IMR-90 (cell line): ENCODE results near the gene PPIL4. TPM values are rescaled to one million over a fixed set of nuclear protein-coding genes. Genes with fewer than 3 reads are reported as not detected.

ENCODE experiments used
- ATAC-seq: fragments of 200-7000 bp; cut with Tn5 transposase; 2 replicates; pipeline ENCODE4 v1.9.1; 2020; ENCODE audit warnings: low read depth, mild to moderate bottlenecking, moderate library complexity
- BruUV-seq: library from RNA; stranded (reverse); fragments of 400-500 nt; replicated peaks from 2 replicates; lab custom pipeline; 2021; lab: Mats Ljungman, UMichigan
- CTCF ChIA-PET: fragments of 300-600 bp; formaldehyde crosslinking; extraction: SDS; loops from one replicate; lab custom pipeline; 2021; ENCODE audit warnings: antibody characterized with exemption; lab: Yijun Ruan, JAX
- POLR2A ChIA-PET: fragments of 300-600 bp; sonication (Branson Sonifier 250); formaldehyde crosslinking; loops from one replicate; lab custom pipeline; 2022; ENCODE audit warnings: antibody characterized with exemption; ENCODE audit not compliant: unreplicated experiment; lab: Charles Lee
- DNase-seq: peaks from one replicate; pipeline ENCODE4 v3.0.0; 2013
- H2AFZ ChIP-seq: replicated peaks from 2 replicates; pipeline ENCODE3; 2013; ENCODE audit warnings: low read length, mild to moderate bottlenecking; ENCODE audit not compliant: poor library complexity
- H2AK5ac ChIP-seq: 2 replicates; pipeline ENCODE4 v1.6.1; 2013; ENCODE audit warnings: low read depth, low read length, inconsistent platforms
- H2AK9ac ChIP-seq: replicated peaks from 2 replicates; pipeline ENCODE3; 2013; ENCODE audit warnings: mild to moderate bottlenecking, low read depth, low read length, moderate library complexity; ENCODE audit not compliant: poor library complexity
- H2BK120ac ChIP-seq: 2 replicates; pipeline ENCODE4 v1.6.1; 2013; ENCODE audit warnings: low read depth, low read length, inconsistent platforms
- H2BK15ac ChIP-seq: 3 replicates; pipeline ENCODE4 v1.6.1; 2013; ENCODE audit warnings: low read depth, low read length, inconsistent platforms
- H2BK20ac ChIP-seq: 2 replicates; pipeline ENCODE4 v1.6.1; 2013; ENCODE audit warnings: low read depth, mild to moderate bottlenecking, inconsistent platforms, low read length, moderate library complexity
- H2BK5ac ChIP-seq: 2 replicates; pipeline ENCODE4 v1.6.1; 2013; ENCODE audit warnings: mild to moderate bottlenecking, low read depth, low read length, inconsistent platforms; ENCODE audit not compliant: poor library complexity, severe bottlenecking
- H3K14ac ChIP-seq: replicated peaks from 2 replicates; pipeline ENCODE4 v1.6.1; 2013; ENCODE audit warnings: low read depth, low read length, inconsistent platforms
- H3K18ac ChIP-seq: 2 replicates; pipeline ENCODE4 v1.6.1; 2013; ENCODE audit warnings: low read depth, low read length, control low read depth
- H3K23ac ChIP-seq: 2 replicates; pipeline ENCODE4 v1.6.1; 2013; ENCODE audit warnings: low read depth, low read length, inconsistent platforms
- H3K27ac ChIP-seq: 2 replicates; pipeline ENCODE4 v1.5.1; 2013; ENCODE audit warnings: mild to moderate bottlenecking, control low read depth, low read length; ENCODE audit not compliant: insufficient read depth
- H3K27me3 ChIP-seq: 2 replicates; pipeline ENCODE4 v1.6.1; 2013; ENCODE audit warnings: low read length; ENCODE audit not compliant: control insufficient read depth, insufficient read depth
- H3K36me3 ChIP-seq: 2 replicates; pipeline ENCODE4 v1.6.1; 2013; ENCODE audit warnings: low read length, mixed read lengths; ENCODE audit not compliant: control insufficient read depth, insufficient read depth
- H3K4ac ChIP-seq: 2 replicates; pipeline ENCODE4 v1.6.1; 2013; ENCODE audit warnings: low read depth, low read length, inconsistent platforms
- H3K4me1 ChIP-seq: 2 replicates; pipeline ENCODE4 v1.6.1; 2013; ENCODE audit warnings: low read length, mixed read lengths; ENCODE audit not compliant: control insufficient read depth, insufficient read depth
- H3K4me2 ChIP-seq: 2 replicates; pipeline ENCODE4 v1.6.1; 2013; ENCODE audit warnings: low read depth, mild to moderate bottlenecking, control low read depth, low read length, moderate library complexity
- H3K4me3 ChIP-seq: 2 replicates; pipeline ENCODE4 v1.5.1; 2013; ENCODE audit warnings: low read depth, mild to moderate bottlenecking, control low read depth, low read length, moderate library complexity; ENCODE audit not compliant: insufficient read depth
- H3K56ac ChIP-seq: 2 replicates; pipeline ENCODE4 v1.6.1; 2013; ENCODE audit warnings: low read length, inconsistent platforms; ENCODE audit not compliant: insufficient read depth; ENCODE audit errors: extremely low read depth
- H3K79me1 ChIP-seq, 2 experiments: 2 replicates each; pipeline ENCODE4 v1.6.1; 2013; ENCODE audit warnings: low read length in 2 of 2, inconsistent platforms in 1 of 2, low read depth in 1 of 2
- H3K9ac ChIP-seq: 2 replicates; pipeline ENCODE4 v1.6.1; 2013; ENCODE audit warnings: low read depth, low read length, control low read depth
- H3K9me1 ChIP-seq: 2 replicates; pipeline ENCODE4 v1.6.1; 2013; ENCODE audit warnings: low read length, inconsistent platforms; ENCODE audit not compliant: insufficient read depth
- H3K9me3 ChIP-seq: 2 replicates; pipeline ENCODE4 v1.6.1; 2013; ENCODE audit warnings: low read length; ENCODE audit not compliant: control insufficient read depth, insufficient read depth
- H4K20me1 ChIP-seq: 2 replicates; pipeline ENCODE4 v1.6.1; 2013; ENCODE audit warnings: low read length, inconsistent platforms; ENCODE audit not compliant: insufficient read depth
- H4K5ac ChIP-seq: 2 replicates; pipeline ENCODE4 v1.6.1; 2013; ENCODE audit warnings: mild to moderate bottlenecking, low read depth, low read length, control low read depth
- H4K8ac ChIP-seq, 2 experiments: 2 replicates each; pipeline ENCODE4 v1.6.1; 2013; ENCODE audit warnings: low read depth in 2 of 2, low read length in 2 of 2, control low read depth in 1 of 2, inconsistent platforms in 1 of 2
- H4K91ac ChIP-seq: 2 replicates; pipeline ENCODE4 v1.6.1; 2013; ENCODE audit warnings: low read depth, low read length, inconsistent platforms; ENCODE audit not compliant: insufficient read depth
- BHLHE40 ChIP-seq: fragments of 150-350 bp; IDR thresholded peaks from 2 replicates; pipeline ENCODE4 v1.6.1; 2016; ENCODE audit warnings: mild to moderate bottlenecking, low read depth, low read length
- CEBPB ChIP-seq: IDR thresholded peaks from 2 replicates; pipeline ENCODE4 v1.6.1; 2012; ENCODE audit warnings: low read depth, low read length, improper control_type of control experiment
- CHD1 ChIP-seq: IDR thresholded peaks from 2 replicates; pipeline ENCODE4 v1.6.1; 2012; ENCODE audit warnings: low read depth, low read length, improper control_type of control experiment
- FOS ChIP-seq: fragments of 150-350 bp; IDR thresholded peaks from 2 replicates; pipeline ENCODE4 v1.6.1; 2016; ENCODE audit warnings: low read depth, low read length
- MAFK ChIP-seq: IDR thresholded peaks from 2 replicates; pipeline ENCODE4 v1.6.1; 2012; ENCODE audit warnings: low read depth, low read length, improper control_type of control experiment
- MAZ ChIP-seq: IDR thresholded peaks from 2 replicates; pipeline ENCODE4 v1.6.1; 2012; ENCODE audit warnings: low read depth, mild to moderate bottlenecking, low read length, improper control_type of control experiment, moderate library complexity, borderline replicate concordance
- MXI1 ChIP-seq: IDR thresholded peaks from 2 replicates; pipeline ENCODE4 v1.6.1; 2012; ENCODE audit warnings: low read depth, mild to moderate bottlenecking, low read length, moderate library complexity, borderline replicate concordance
- NFE2L2 ChIP-seq: fragments of 150-350 bp; IDR thresholded peaks from 2 replicates; pipeline ENCODE4 v1.6.1; 2016; ENCODE audit warnings: low read depth, mild to moderate bottlenecking, low read length
- POLR2A ChIP-seq: IDR thresholded peaks from 2 replicates; pipeline ENCODE4 v1.6.1; 2012; ENCODE audit warnings: mild to moderate bottlenecking, low read depth, low read length
- RAD21 ChIP-seq: IDR thresholded peaks from 2 replicates; pipeline ENCODE4 v1.6.1; 2012; ENCODE audit warnings: low read length, improper control_type of control experiment
- RCOR1 ChIP-seq: IDR thresholded peaks from 2 replicates; pipeline ENCODE4 v1.6.1; 2012; ENCODE audit warnings: mild to moderate bottlenecking, low read length, improper control_type of control experiment; ENCODE audit not compliant: insufficient replicate concordance
- RFX5 ChIP-seq: IDR thresholded peaks from 2 replicates; pipeline ENCODE4 v1.8.0; 2012; ENCODE audit warnings: low read depth, mild to moderate bottlenecking, low read length, moderate library complexity
- SMC3 ChIP-seq: fragments of 150-350 bp; IDR thresholded peaks from 2 replicates; pipeline ENCODE4 v1.6.1; 2016; ENCODE audit warnings: low read depth, mild to moderate bottlenecking, antibody characterized with exemption, low read length, moderate library complexity
- WGBS, 2 experiments: methylation state at CpG; one replicate each; pipeline versions ENCODE4 v1.1.5 to v1.1.7; 2013; ENCODE audit warnings: missing lambda C conversion rate in 2 of 2; ENCODE audit not compliant: insufficient read length in 1 of 2; ENCODE audit errors: extremely low coverage in 2 of 2; 5-methylcytosine and 5-hydroxymethylcytosine counted together
- dilution Hi-C: fragments of 300-500 bp; cut with HindIII; formaldehyde crosslinking; loops from one replicate; pipeline ENCODE4 v1.14.3; 2018; ENCODE audit warnings: low sequenced_read_pairs; ENCODE audit not compliant: unreplicated experiment
- in situ Hi-C: fragments of 300-500 bp; cut with MboI; formaldehyde crosslinking; loops from 3 replicates; pipeline ENCODE4 v1.14.3; 2019; ENCODE audit warnings: low sequenced_read_pairs, inconsistent platforms, mixed read lengths
- intact Hi-C: fragments of 100-400 bp; cut with micrococcal nuclease; formaldehyde crosslinking; loops from 2 replicates; pipeline ENCODE4 v1.10.0; 2022
- polyA plus RNA-seq, 3 experiments: library from polyadenylated mRNA; depleted of rRNA; stranded (reverse); fragments of >200 nt; gene quantifications; 2 replicates each; pipeline ENCODE4 v1.2.3, GENCODE V29; 2012; ENCODE audit warnings: low replicate concordance in 1 of 3
- total RNA-seq: library from RNA; depleted of rRNA; stranded (reverse); fragments of >200 nt; gene quantifications from 2 replicates; pipeline ENCODE4 v1.2.3, GENCODE V29; 2012
- TF ChIP-seq, protein P1 (sequence below): fragments of 150-350 bp; IDR thresholded peaks from 2 replicates; pipeline ENCODE4 v1.6.1; 2016; ENCODE audit warnings: low read depth, mild to moderate bottlenecking, low read length, moderate library complexity, borderline replicate concordance
- TF ChIP-seq, protein P2 (sequence below): fragments of 150-350 bp; IDR thresholded peaks from 2 replicates; pipeline ENCODE4 v1.6.1; 2017; ENCODE audit warnings: mild to moderate bottlenecking, antibody characterized with exemption, low read length, low read depth
- TF ChIP-seq, protein P3 (sequence below): conservative IDR thresholded peaks from 2 replicates; pipeline ENCODE4 v1.5.1; 2012; ENCODE audit warnings: mild to moderate bottlenecking, low read depth, low read length, improper control_type of control experiment

PPIL4 gene
- total and polyA plus RNA-seq, 2 of the 4 experiments (the other 2 are of a cell fraction) = 10.6 to 13.3 TPM

DNA sequence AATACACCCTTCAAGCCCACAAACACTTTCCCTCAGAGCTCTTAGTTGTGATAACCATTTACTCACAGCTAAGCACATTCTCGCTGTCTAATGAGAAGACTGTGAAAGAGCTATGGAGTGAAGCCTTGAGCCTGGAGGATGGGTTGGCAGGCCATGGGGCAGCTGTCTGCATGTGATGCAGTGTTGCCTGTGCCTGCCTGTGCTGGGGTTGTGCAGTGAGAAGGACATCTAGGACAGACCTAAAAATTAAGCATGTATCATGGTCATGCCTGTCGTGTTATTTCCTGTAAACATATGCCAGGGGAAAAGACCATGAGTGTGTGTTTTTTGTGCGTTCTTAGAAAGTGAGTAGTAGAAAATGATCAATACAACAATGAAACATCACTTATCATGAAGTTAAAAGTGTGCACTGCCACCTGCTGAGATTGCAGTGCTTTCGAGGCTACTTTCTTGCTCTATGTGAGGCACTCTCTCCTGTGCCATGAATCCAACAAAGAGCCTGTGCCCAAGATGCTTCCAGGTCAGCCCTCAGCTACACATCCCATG, 53.0 kb downstream of the PPIL4 start:
- no peak overlapping the region for H2AFZ ChIP-seq
- H3K27ac ChIP-seq = no peak overlapping the region
- H3K4me2 ChIP-seq = no peak overlapping the region
- H2BK120ac ChIP-seq = no peak overlapping the region
- no peak overlapping the region for H3K9ac ChIP-seq
- H3K56ac ChIP-seq = no peak overlapping the region
- ATAC-seq (no peak), DNase-seq (no peak)
- H3K18ac ChIP-seq = no peak overlapping the region
- H2BK5ac ChIP-seq = no peak overlapping the region
- H4K20me1 ChIP-seq = no peaks in the 10 kb centered on the region
- no peak overlapping the region for H3K4ac ChIP-seq
- H3K27me3 ChIP-seq = no peaks in the 10 kb centered on the region
- H3K79me1 ChIP-seq = no peaks in the 10 kb centered on the region
- no peaks in the 10 kb centered on the region for H3K36me3 ChIP-seq
- no peak overlapping the region for H4K8ac ChIP-seq
- H3K23ac ChIP-seq = no peak overlapping the region
- ChIA-PET CTCF (no interaction called here), POLR2A (no interaction called here)
- WGBS, 2 experiments = 71% methylated on average over 1 of the region's 4 CpGs; no CpG with 5 or more reads in 1 of the 2 experiments
- H3K14ac ChIP-seq = no peak overlapping the region
- no peaks in the 10 kb centered on the region for H3K9me3 ChIP-seq
- H3K4me1 ChIP-seq = no peaks in the 10 kb centered on the region
- TF ChIP-seq FOS (no peak), CHD1 (no peak), NFE2L2 (no peak), RAD21 (no peak), RCOR1 (no peak), BHLHE40 (no peak), MAZ (no peak), RFX5 (no peak), SMC3 (no peak), MXI1 (no peak), MAFK (no peak), CEBPB (no peak), POLR2A (no peak)
- TF ChIP-seq, protein P1, sequence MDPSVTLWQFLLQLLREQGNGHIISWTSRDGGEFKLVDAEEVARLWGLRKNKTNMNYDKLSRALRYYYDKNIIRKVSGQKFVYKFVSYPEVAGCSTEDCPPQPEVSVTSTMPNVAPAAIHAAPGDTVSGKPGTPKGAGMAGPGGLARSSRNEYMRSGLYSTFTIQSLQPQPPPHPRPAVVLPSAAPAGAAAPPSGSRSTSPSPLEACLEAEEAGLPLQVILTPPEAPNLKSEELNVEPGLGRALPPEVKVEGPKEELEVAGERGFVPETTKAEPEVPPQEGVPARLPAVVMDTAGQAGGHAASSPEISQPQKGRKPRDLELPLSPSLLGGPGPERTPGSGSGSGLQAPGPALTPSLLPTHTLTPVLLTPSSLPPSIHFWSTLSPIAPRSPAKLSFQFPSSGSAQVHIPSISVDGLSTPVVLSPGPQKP = no peak
- TF ChIP-seq, protein P2, sequence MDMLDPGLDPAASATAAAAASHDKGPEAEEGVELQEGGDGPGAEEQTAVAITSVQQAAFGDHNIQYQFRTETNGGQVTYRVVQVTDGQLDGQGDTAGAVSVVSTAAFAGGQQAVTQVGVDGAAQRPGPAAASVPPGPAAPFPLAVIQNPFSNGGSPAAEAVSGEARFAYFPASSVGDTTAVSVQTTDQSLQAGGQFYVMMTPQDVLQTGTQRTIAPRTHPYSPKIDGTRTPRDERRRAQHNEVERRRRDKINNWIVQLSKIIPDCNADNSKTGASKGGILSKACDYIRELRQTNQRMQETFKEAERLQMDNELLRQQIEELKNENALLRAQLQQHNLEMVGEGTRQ = no peak
- TF ChIP-seq, protein P3, sequence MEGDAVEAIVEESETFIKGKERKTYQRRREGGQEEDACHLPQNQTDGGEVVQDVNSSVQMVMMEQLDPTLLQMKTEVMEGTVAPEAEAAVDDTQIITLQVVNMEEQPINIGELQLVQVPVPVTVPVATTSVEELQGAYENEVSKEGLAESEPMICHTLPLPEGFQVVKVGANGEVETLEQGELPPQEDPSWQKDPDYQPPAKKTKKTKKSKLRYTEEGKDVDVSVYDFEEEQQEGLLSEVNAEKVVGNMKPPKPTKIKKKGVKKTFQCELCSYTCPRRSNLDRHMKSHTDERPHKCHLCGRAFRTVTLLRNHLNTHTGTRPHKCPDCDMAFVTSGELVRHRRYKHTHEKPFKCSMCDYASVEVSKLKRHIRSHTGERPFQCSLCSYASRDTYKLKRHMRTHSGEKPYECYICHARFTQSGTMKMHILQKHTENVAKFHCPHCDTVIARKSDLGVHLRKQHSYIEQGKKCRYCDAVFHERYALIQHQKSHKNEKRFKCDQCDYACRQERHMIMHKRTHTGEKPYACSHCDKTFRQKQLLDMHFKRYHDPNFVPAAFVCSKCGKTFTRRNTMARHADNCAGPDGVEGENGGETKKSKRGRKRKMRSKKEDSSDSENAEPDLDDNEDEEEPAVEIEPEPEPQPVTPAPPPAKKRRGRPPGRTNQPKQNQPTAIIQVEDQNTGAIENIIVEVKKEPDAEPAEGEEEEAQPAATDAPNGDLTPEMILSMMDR = no peak
- BruUV-seq = no TSS peak
- H4K91ac ChIP-seq = no peak overlapping the region
- no peak overlapping the region for H2BK20ac ChIP-seq
- dilution Hi-C loops = no loop called here
- H2AK9ac ChIP-seq = no peak overlapping the region
- in situ Hi-C loops = no loop called here
- no peak overlapping the region for H2AK5ac ChIP-seq
- intact Hi-C loops = no loop called here
- no peak overlapping the region for H2BK15ac ChIP-seq
- no peaks in the 10 kb centered on the region; the same call in none of the 2 replicates for H3K9me1 ChIP-seq
- H4K5ac ChIP-seq = no peak overlapping the region
- no peak overlapping the region for H3K4me3 ChIP-seq
